ENCODE data around the gene SMAD6.
"Not testable (repeated sequence)": the region's sequence is repeated elsewhere in the genome, so short reads cannot be mapped to it uniquely, and the experiment has no call there.

SMAD6 gene

GRCh38 chr15:66747886-66748707, 46.1 kb downstream of the SMAD6 start:
- Mint-ChIP-seq H3K27me3 (no peaks in the 10 kb centered on the region), H3K4me3 (no peak overlapping the region), H3K9me3 (no peaks in the 10 kb centered on the region), H3K27ac (no peak overlapping the region), H3K36me3 (no peaks in the 10 kb centered on the region), H3K4me1 (peaks cover 10% of the 10 kb centered on the region)

GRCh38 chr15:66748708-66749035, 46.6 kb downstream of the SMAD6 start:
- Mint-ChIP-seq H3K36me3 (no peaks in the 10 kb centered on the region), H3K9me3 (no peaks in the 10 kb centered on the region), H3K4me1 (peaks cover 10% of the 10 kb centered on the region), H3K4me3 (no peak overlapping the region), H3K27me3 (no peaks in the 10 kb centered on the region), H3K27ac (no peak overlapping the region)

GRCh38 chr15:66749841-66750575, 48.0 kb downstream of the SMAD6 start:
- H3K4me3 Mint-ChIP-seq: no peak overlapping the region
- H3K36me3 Mint-ChIP-seq: peaks cover 2% of the 10 kb centered on the region
- no peaks in the 10 kb centered on the region for H3K27me3 Mint-ChIP-seq
- H3K27ac Mint-ChIP-seq: no peak overlapping the region
- no peaks in the 10 kb centered on the region for H3K9me3 Mint-ChIP-seq
- H3K4me1 Mint-ChIP-seq: peaks cover 10% of the 10 kb centered on the region

- H3K27me3 Mint-ChIP-seq: no peaks in the 10 kb centered on the region
- peaks cover 4% of the 10 kb centered on the region for H3K36me3 Mint-ChIP-seq
- H3K9me3 Mint-ChIP-seq: no peaks in the 10 kb centered on the region
- H3K4me1 Mint-ChIP-seq: peaks cover 10% of the 10 kb centered on the region
- H3K27ac Mint-ChIP-seq: no peak overlapping the region
- H3K4me3 Mint-ChIP-seq: no peak overlapping the region
Observed at GRCh38 chr15:66750609-66751008, 48.6 kb downstream of the SMAD6 start.

GRCh38 chr15:66751579-66751978, 49.5 kb downstream of the SMAD6 start:
- Mint-ChIP-seq H3K4me1 (peaks cover 10% of the 10 kb centered on the region), H3K27ac (peak overlapping the region; percentile 65)

GRCh38 chr15:66752078-66752477, 50.0 kb downstream of the SMAD6 start:
- Mint-ChIP-seq H3K27me3 (no peaks in the 10 kb centered on the region), H3K4me1 (peaks cover 10% of the 10 kb centered on the region), H3K36me3 (peaks cover 4% of the 10 kb centered on the region), H3K9me3 (no peaks in the 10 kb centered on the region), H3K4me3 (no peak overlapping the region), H3K27ac (no peak overlapping the region)

More at GRCh38 chr15:66751579-66751978, 49.5 kb downstream of the SMAD6 start:
- H3K36me3 Mint-ChIP-seq: peaks cover 4% of the 10 kb centered on the region
- H3K4me3 Mint-ChIP-seq: no peak overlapping the region
- H3K27me3 Mint-ChIP-seq: no peaks in the 10 kb centered on the region
- H3K9me3 Mint-ChIP-seq: no peaks in the 10 kb centered on the region

- peaks cover 10% of the 10 kb centered on the region for H3K4me1 Mint-ChIP-seq
- H3K36me3 Mint-ChIP-seq: peaks cover 4% of the 10 kb centered on the region
- H3K9me3 Mint-ChIP-seq: no peaks in the 10 kb centered on the region
- no peak overlapping the region for H3K27ac Mint-ChIP-seq
- no peak overlapping the region for H3K4me3 Mint-ChIP-seq
- H3K27me3 Mint-ChIP-seq: no peaks in the 10 kb centered on the region
Observed at GRCh38 chr15:66753687-66754377, 51.8 kb downstream of the SMAD6 start.

GRCh38 chr15:66754789-66755188, 52.8 kb downstream of the SMAD6 start:
- no peaks in the 10 kb centered on the region for H3K9me3 Mint-ChIP-seq
- no peak overlapping the region for H3K4me3 Mint-ChIP-seq
- H3K27ac Mint-ChIP-seq: no peak overlapping the region
- H3K36me3 Mint-ChIP-seq: peaks cover 4% of the 10 kb centered on the region
- H3K4me1 Mint-ChIP-seq: peaks cover 10% of the 10 kb centered on the region
- H3K27me3 Mint-ChIP-seq: no peaks in the 10 kb centered on the region

GRCh38 chr15:66755298-66756068, 53.4 kb downstream of the SMAD6 start:
- no peak overlapping the region for H3K27ac Mint-ChIP-seq
- H3K27me3 Mint-ChIP-seq: no peaks in the 10 kb centered on the region
- H3K4me1 Mint-ChIP-seq: peaks cover 10% of the 10 kb centered on the region
- H3K4me3 Mint-ChIP-seq: no peak overlapping the region
- peaks cover 4% of the 10 kb centered on the region for H3K36me3 Mint-ChIP-seq
- no peaks in the 10 kb centered on the region for H3K9me3 Mint-ChIP-seq

- Mint-ChIP-seq H3K9me3 (no peaks in the 10 kb centered on the region), H3K27me3 (no peaks in the 10 kb centered on the region), H3K4me1 (peaks cover 10% of the 10 kb centered on the region), H3K36me3 (peaks cover 4% of the 10 kb centered on the region), H3K4me3 (no peak overlapping the region), H3K27ac (no peak overlapping the region)
Observed at GRCh38 chr15:66756295-66756694, 54.3 kb downstream of the SMAD6 start.

- no peaks in the 10 kb centered on the region for H3K9me3 Mint-ChIP-seq
- H3K36me3 Mint-ChIP-seq: peaks cover 4% of the 10 kb centered on the region
- peaks cover 3% of the 10 kb centered on the region for H3K4me1 Mint-ChIP-seq
- H3K27me3 Mint-ChIP-seq: peaks cover 6% of the 10 kb centered on the region
- no peak overlapping the region for H3K27ac Mint-ChIP-seq
- no peak overlapping the region for H3K4me3 Mint-ChIP-seq
Observed at GRCh38 chr15:66757030-66757429, 55.0 kb downstream of the SMAD6 start.

GRCh38 chr15:66757521-66757920, 55.5 kb downstream of the SMAD6 start:
- Mint-ChIP-seq H3K36me3 (peaks cover 4% of the 10 kb centered on the region), H3K9me3 (no peaks in the 10 kb centered on the region), H3K4me1 (no peaks in the 10 kb centered on the region), H3K27ac (no peak overlapping the region), H3K4me3 (no peak overlapping the region), H3K27me3 (peaks cover 9% of the 10 kb centered on the region)

GRCh38 chr15:66758217-66758616, 56.2 kb downstream of the SMAD6 start:
- H3K36me3 Mint-ChIP-seq, H3K4me3 Mint-ChIP-seq, H3K27ac Mint-ChIP-seq, H3K9me3 Mint-ChIP-seq, H3K4me1 Mint-ChIP-seq: not testable (repeated sequence)
- peaks cover 11% of the 10 kb centered on the region for H3K27me3 Mint-ChIP-seq

GRCh38 chr15:66758844-66759243, 56.8 kb downstream of the SMAD6 start:
- no peaks in the 10 kb centered on the region for H3K9me3 Mint-ChIP-seq
- peaks cover 13% of the 10 kb centered on the region for H3K27me3 Mint-ChIP-seq
- peak overlapping the region; percentile 11 for H3K27ac Mint-ChIP-seq
- H3K4me3 Mint-ChIP-seq: no peak overlapping the region
- peaks cover 4% of the 10 kb centered on the region for H3K36me3 Mint-ChIP-seq
- no peaks in the 10 kb centered on the region for H3K4me1 Mint-ChIP-seq
